Fibroblast of lung (primary cell): ENCODE measurements around the gene AFG3L2. TPM values are rescaled to one million over a fixed set of nuclear protein-coding genes. Genes with fewer than 3 reads are reported as not detected.

Source experiments
- DNase-seq, 2 donors: peaks; one replicate each; pipeline versions ENCODE4 v3.0.0 to v3.0.0-alpha.2; 2010; ENCODE audit warnings: low read depth in 2 of 2
- H2AFZ ChIP-seq: 2 replicates; pipeline ENCODE4 v1.5.1; 2012; ENCODE audit warnings: low read length, control low read depth, inconsistent platforms
- H3K27ac ChIP-seq: 2 replicates; pipeline ENCODE4 v1.5.1; 2011; ENCODE audit warnings: low read length, control low read depth; ENCODE audit not compliant: insufficient read depth
- H3K27me3 ChIP-seq: 2 replicates; pipeline ENCODE4 v1.5.1; 2011; ENCODE audit warnings: mild to moderate bottlenecking, low read length; ENCODE audit not compliant: control insufficient read depth, insufficient read depth
- H3K36me3 ChIP-seq: 2 replicates; pipeline ENCODE4 v1.5.1; 2011; ENCODE audit warnings: low read length; ENCODE audit not compliant: control insufficient read depth, insufficient read depth
- H3K4me1 ChIP-seq: 2 replicates; pipeline ENCODE4 v1.5.1; 2011; ENCODE audit warnings: low read length; ENCODE audit not compliant: control insufficient read depth, insufficient read depth; ENCODE audit errors: extremely low read depth
- H3K4me2 ChIP-seq: 2 replicates; pipeline ENCODE4 v1.5.1; 2011; ENCODE audit warnings: low read length, control low read depth; ENCODE audit not compliant: insufficient read depth; ENCODE audit errors: extremely low read depth
- H3K4me3 ChIP-seq, 4 experiments: fragments of 200-600 bp in 1 of 4; sonication (generic) in 1 of 4; replicated peaks in 1 of 4; 2 replicates each; pipeline ENCODE4 v1.5.1; 2011 to 2016; ENCODE audit warnings: low read length in 4 of 4, low read depth in 3 of 4, mild to moderate bottlenecking in 3 of 4, control low read depth in 2 of 4, inconsistent platforms in 1 of 4, mixed read lengths in 1 of 4; ENCODE audit not compliant: insufficient read depth in 1 of 4; ENCODE audit errors: control extremely low read depth in 1 of 4
- H3K79me2 ChIP-seq: 2 replicates; pipeline ENCODE4 v1.5.1; 2012; ENCODE audit warnings: mild to moderate bottlenecking, low read length, inconsistent platforms; ENCODE audit not compliant: control insufficient read depth, insufficient read depth
- H3K9ac ChIP-seq: 2 replicates; pipeline ENCODE4 v1.5.1; 2011; ENCODE audit warnings: mild to moderate bottlenecking, low read length, control low read depth; ENCODE audit not compliant: insufficient read depth
- H3K9me3 ChIP-seq: 2 replicates; pipeline ENCODE4 v1.5.1; 2012; ENCODE audit warnings: low read depth, low read length; ENCODE audit not compliant: control insufficient read depth, insufficient read depth
- H4K20me1 ChIP-seq: 2 replicates; pipeline ENCODE4 v1.5.1; 2011; ENCODE audit warnings: low read length; ENCODE audit not compliant: control insufficient read depth, insufficient read depth; ENCODE audit errors: extremely low read depth
- CTCF ChIP-seq, 2 donors: IDR thresholded peaks in 1 of 2; conservative IDR thresholded peaks in 1 of 2; 1 replicate in 1 of 2; 2 replicates in 1 of 2; pipeline ENCODE4 v1.5.1; 2011 to 2012; ENCODE audit warnings: low read length in 2 of 2, control low read depth in 1 of 2, inconsistent platforms in 1 of 2, low read depth in 1 of 2, mild to moderate bottlenecking in 1 of 2
- EZH2 ChIP-seq: IDR thresholded peaks from 2 replicates; pipeline ENCODE4 v1.5.1; 2012; ENCODE audit warnings: low read length, control low read depth, mild to moderate bottlenecking; ENCODE audit errors: missing control alignments
- polyA plus RNA-seq, 2 donors: library from polyadenylated mRNA; depleted of rRNA in 1 of 2; stranded (reverse) in 1 of 2; unstranded in 1 of 2; fragments of >200 nt; gene quantifications; 2 replicates each; pipeline ENCODE4 v1.2.1, GENCODE V29; 2011 to 2012; ENCODE audit warnings: missing spikeins in 1 of 2
- total RNA-seq: library from RNA; depleted of rRNA; stranded (reverse); fragments of >200 nt; gene quantifications from 2 replicates; pipeline ENCODE4 v1.2.1, GENCODE V29; 2014

The AFG3L2 gene
- total and polyA plus RNA-seq, 2 donors (not counting 1 experiment from before 2014, with no cell fraction given), result 38.3 to 41.0 TPM

DNA sequence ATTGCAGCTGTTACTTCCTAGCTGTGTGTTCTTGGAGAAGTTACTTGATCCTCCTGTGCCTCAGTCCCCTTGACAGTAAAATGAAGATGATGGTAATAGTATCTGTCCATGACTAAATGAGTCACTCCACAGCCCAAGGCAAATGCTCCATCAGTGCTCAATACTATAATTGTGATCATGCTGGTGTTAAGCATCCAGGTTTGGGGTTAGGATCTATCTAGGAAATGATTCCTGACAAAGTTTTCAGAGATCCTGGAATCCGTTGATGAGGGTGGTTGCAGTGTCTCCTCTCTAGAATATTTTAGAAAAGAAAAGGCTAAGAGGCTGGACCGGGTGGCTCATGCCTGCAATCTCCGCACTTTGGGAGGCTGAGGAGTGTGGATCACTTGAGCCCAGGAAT is 28.0 kb upstream of the AFG3L2 start:
- Histone ChIP-seq H3K27ac (no peak overlapping the region), H3K79me2 (peaks cover 15% of the 10 kb centered on the region), H4K20me1 (no peaks in the 10 kb centered on the region), H3K9me3 (no peaks in the 10 kb centered on the region), H3K4me2 (no peak overlapping the region), H3K27me3 (no peaks in the 10 kb centered on the region), H3K9ac (no peak overlapping the region), H2AFZ (no peak overlapping the region), H3K4me3 (no peak overlapping the region), H3K4me1 (peaks cover 7% of the 10 kb centered on the region), H3K36me3 (no peaks in the 10 kb centered on the region)
- no peak for DNase-seq
- TF ChIP-seq CTCF (conservative IDR thresholded peaks at IDR 0.05 in 1 of 2, IDR thresholded peaks at IDR 0.05 in 1 of 2; ENCODE audit: low read depth in 1 of 2, low read length in 2 of 2) (no peak), EZH2 (no peak)

- H3K4me3 ChIP-seq, result no peak overlapping the region
- peak overlapping the region; percentile 34 for H3K4me2 ChIP-seq
- peaks cover 6% of the 10 kb centered on the region for H3K4me1 ChIP-seq
- H3K36me3 ChIP-seq, result no peaks in the 10 kb centered on the region
- H3K79me2 ChIP-seq, result peaks cover 7% of the 10 kb centered on the region
- H3K27ac ChIP-seq, result peak overlapping the region; percentile 7
- H3K27me3 ChIP-seq, result no peaks in the 10 kb centered on the region
- H3K9ac ChIP-seq, result no peak overlapping the region
- H2AFZ ChIP-seq, result peak overlapping the region; percentile 0
- H4K20me1 ChIP-seq, result no peaks in the 10 kb centered on the region
- DNase-seq, result peak; percentile 89 to 90
- no peak for TF ChIP-seq EZH2
- TF ChIP-seq CTCF (conservative IDR thresholded peaks at IDR 0.05 in 1 of 2, IDR thresholded peaks at IDR 0.05 in 1 of 2; ENCODE audit: low read depth in 1 of 2, low read length in 2 of 2), result no peak
- no peaks in the 10 kb centered on the region for H3K9me3 ChIP-seq
Observed at GRCh38 chr18:12403601-12404506, 26.8 kb upstream of the AFG3L2 start.

DNA sequence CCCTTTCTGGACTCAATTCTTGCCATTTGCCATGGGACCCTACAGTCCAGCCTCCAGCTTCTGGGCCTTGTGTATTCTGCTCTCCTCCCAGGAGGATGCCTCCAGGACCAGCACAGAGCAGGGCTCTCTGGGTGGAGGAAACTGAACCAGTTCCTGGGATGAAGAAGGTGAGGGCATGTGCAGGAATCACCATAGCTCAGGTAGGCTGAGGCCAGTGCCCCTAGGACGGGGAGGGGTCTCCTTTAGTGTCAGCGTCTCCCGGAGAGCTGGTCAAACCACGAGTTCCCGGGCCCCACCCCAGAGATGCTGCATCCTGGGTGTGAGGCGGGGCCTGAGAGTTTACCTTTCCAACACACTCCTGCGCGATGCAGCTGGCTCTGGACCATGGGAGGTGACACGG is 24.9 kb upstream of the AFG3L2 start:
- Histone ChIP-seq H3K4me3 (no peak overlapping the region), H3K9me3 (no peaks in the 10 kb centered on the region), H3K27ac (no peak overlapping the region), H3K4me1 (peaks cover 5% of the 10 kb centered on the region), H3K27me3 (no peaks in the 10 kb centered on the region), H3K36me3 (no peaks in the 10 kb centered on the region), H3K4me2 (no peak overlapping the region), H3K79me2 (no peaks in the 10 kb centered on the region), H2AFZ (no peak overlapping the region), H3K9ac (no peak overlapping the region), H4K20me1 (no peaks in the 10 kb centered on the region)
- TF ChIP-seq CTCF (conservative IDR thresholded peaks at IDR 0.05 in 1 of 2, IDR thresholded peaks at IDR 0.05 in 1 of 2; ENCODE audit: low read depth in 1 of 2, low read length in 2 of 2) (no peak), EZH2 (no peak)
- no peak for DNase-seq
